HG03342 (cell line): ENCODE data around the gene RANBP3.
"Not testable (repeated sequence)": the region's sequence is repeated elsewhere in the genome, so short reads cannot be mapped to it uniquely, and the experiment has no call there.

Experiments
- ATAC-seq: cut with Tn5 transposase; IDR thresholded peaks from one replicate; pipeline ENCODE4 v1.9.1; 2021; ENCODE audit warnings: mild to moderate bottlenecking, moderate library complexity; ENCODE audit not compliant: unreplicated experiment

Gene RANBP3

GRCh38 chr19:6006896-6007295 lies 29.0 kb upstream of the RANBP3 start:
- no peak for ATAC-seq

GRCh38 chr19:6006070-6006446 lies 28.1 kb upstream of the RANBP3 start:
- ATAC-seq = not testable (repeated sequence)

GRCh38 chr19:6005321-6006069 lies 27.6 kb upstream of the RANBP3 start:
- ATAC-seq = no peak

GRCh38 chr19:6003976-6004375 lies 26.0 kb upstream of the RANBP3 start:
- ATAC-seq = no peak

- no peak for ATAC-seq
These were observed 24.7 kb upstream of the RANBP3 start for GRCh38 chr19:6002591-6002990.

GRCh38 chr19:6000228-6000847 lies 22.4 kb upstream of the RANBP3 start:
- ATAC-seq = no peak

GRCh38 chr19:5999693-6000092 lies 21.8 kb upstream of the RANBP3 start:
- ATAC-seq = no peak

GRCh38 chr19:5997371-5997770 lies 19.4 kb upstream of the RANBP3 start:
- ATAC-seq = no peak

GRCh38 chr19:5996623-5997320 lies 18.8 kb upstream of the RANBP3 start:
- no peak for ATAC-seq

GRCh38 chr19:5996102-5996501 lies 18.2 kb upstream of the RANBP3 start:
- no peak for ATAC-seq

GRCh38 chr19:5995606-5996005 lies 17.7 kb upstream of the RANBP3 start:
- no peak for ATAC-seq

- ATAC-seq = no peak
These were observed 16.6 kb upstream of the RANBP3 start for GRCh38 chr19:5994405-5995165.

- ATAC-seq = no peak
These were observed 15.9 kb upstream of the RANBP3 start for GRCh38 chr19:5993648-5994358.

GRCh38 chr19:5993201-5993600 lies 15.3 kb upstream of the RANBP3 start:
- ATAC-seq = no peak

- ATAC-seq = no peak
These were observed 14.8 kb upstream of the RANBP3 start for GRCh38 chr19:5992756-5993155.

- no peak for ATAC-seq
These were observed 13.4 kb upstream of the RANBP3 start for GRCh38 chr19:5991244-5991838.

GRCh38 chr19:5990289-5990797 lies 12.4 kb upstream of the RANBP3 start:
- ATAC-seq = no peak

- no peak for ATAC-seq
These were observed 11.6 kb upstream of the RANBP3 start for GRCh38 chr19:5989388-5990074.
